SK-N-SH treated with all-trans-retinoic acid at 6 μM for 48 hours (cell line): ENCODE measurements around the gene P2RX4.

Source experiments
- ARNTL ChIP-seq: fragments of 450-650 bp; formaldehyde crosslinking; IDR thresholded peaks from 2 replicates; pipeline ENCODE4 v1.5.0; 2020; ENCODE audit warnings: low read depth, mild to moderate bottlenecking, moderate library complexity, borderline replicate concordance
- BACH2 ChIP-seq: fragments of 250-450 bp; sonication (Bioruptor Pico); IDR thresholded peaks from 2 replicates; pipeline ENCODE4 v1.9.0; 2021; ENCODE audit warnings: mild to moderate bottlenecking, borderline replicate concordance
- CSDC2 ChIP-seq: fragments of 250-450 bp; sonication (Bioruptor Pico); IDR thresholded peaks from 2 replicates; pipeline ENCODE4 v1.5.0; 2020; ENCODE audit warnings: mild to moderate bottlenecking, moderate library complexity
- CSRNP3 ChIP-seq: fragments of 250-450 bp; sonication (Bioruptor Pico); IDR thresholded peaks from 2 replicates; pipeline ENCODE4 v1.5.1; 2021; ENCODE audit warnings: mild to moderate bottlenecking, moderate library complexity
- GLIS3 ChIP-seq: fragments of 250-450 bp; sonication (Bioruptor Pico); IDR thresholded peaks from 2 replicates; pipeline ENCODE4 v1.5.0; 2020; ENCODE audit warnings: mild to moderate bottlenecking, moderate library complexity
- OSR1 ChIP-seq: fragments of 250-450 bp; sonication (Bioruptor Pico); IDR thresholded peaks from 2 replicates; pipeline ENCODE4 v1.8.0; 2022; ENCODE audit warnings: moderate library complexity, mild to moderate bottlenecking, inconsistent platforms
- PATZ1 ChIP-seq: fragments of 250-450 bp; sonication (Bioruptor Pico); IDR thresholded peaks from 2 replicates; pipeline ENCODE4 v1.8.0; 2020; ENCODE audit warnings: mild to moderate bottlenecking, moderate library complexity, borderline replicate concordance
- POU6F1 ChIP-seq: fragments of 250-450 bp; sonication (Bioruptor Pico); IDR thresholded peaks from 2 replicates; pipeline ENCODE4 v1.8.0; 2021; ENCODE audit warnings: low read depth, mild to moderate bottlenecking, moderate library complexity, borderline replicate concordance
- RARB ChIP-seq: fragments of 250-450 bp; sonication (Bioruptor Pico); IDR thresholded peaks from 2 replicates; pipeline ENCODE4 v1.8.0; 2021; ENCODE audit warnings: mild to moderate bottlenecking, moderate library complexity
- TOX ChIP-seq: fragments of 250-450 bp; sonication (Bioruptor Pico); IDR thresholded peaks from 2 replicates; pipeline ENCODE4 v1.8.0; 2021; ENCODE audit warnings: mild to moderate bottlenecking, moderate library complexity, borderline replicate concordance
- TSHZ2 ChIP-seq: fragments of 250-450 bp; sonication (Bioruptor Pico); IDR thresholded peaks from 2 replicates; pipeline ENCODE4 v1.5.0; 2020; ENCODE audit warnings: mild to moderate bottlenecking, moderate library complexity
- ZC3H10 ChIP-seq: fragments of 250-450 bp; sonication (Bioruptor Pico); IDR thresholded peaks from 2 replicates; pipeline ENCODE4 v1.5.1; 2021; ENCODE audit warnings: mild to moderate bottlenecking, moderate library complexity

GRCh38 chr12:121248622-121249021 lies 38.7 kb downstream of the P2RX4 start:
- no peak for TF ChIP-seq GLIS3 (CRISPR knock-in tag)
- no peak for TF ChIP-seq ARNTL (CRISPR knock-in tag)
- no peak for TF ChIP-seq OSR1 (CRISPR knock-in tag)
- TF ChIP-seq RARB: no peak
- no peak for TF ChIP-seq CSRNP3 (CRISPR knock-in tag)
- no peak for TF ChIP-seq CSDC2 (CRISPR knock-in tag)
- no peak for TF ChIP-seq BACH2 (CRISPR knock-in tag)
- TF ChIP-seq TSHZ2 (CRISPR knock-in tag): no peak
- TF ChIP-seq TOX (CRISPR knock-in tag): no peak
- TF ChIP-seq PATZ1 (CRISPR knock-in tag): no peak
- TF ChIP-seq POU6F1: no peak
- TF ChIP-seq ZC3H10: no peak
